ENCODE measurements around the gene GASK1A. TPM values are rescaled to one million over a fixed set of nuclear protein-coding genes. Genes with fewer than 3 reads are reported as not detected.

Gene GASK1A
- total RNA-seq, 1 experiment from 2014 or later = 5.4 TPM

DNA sequence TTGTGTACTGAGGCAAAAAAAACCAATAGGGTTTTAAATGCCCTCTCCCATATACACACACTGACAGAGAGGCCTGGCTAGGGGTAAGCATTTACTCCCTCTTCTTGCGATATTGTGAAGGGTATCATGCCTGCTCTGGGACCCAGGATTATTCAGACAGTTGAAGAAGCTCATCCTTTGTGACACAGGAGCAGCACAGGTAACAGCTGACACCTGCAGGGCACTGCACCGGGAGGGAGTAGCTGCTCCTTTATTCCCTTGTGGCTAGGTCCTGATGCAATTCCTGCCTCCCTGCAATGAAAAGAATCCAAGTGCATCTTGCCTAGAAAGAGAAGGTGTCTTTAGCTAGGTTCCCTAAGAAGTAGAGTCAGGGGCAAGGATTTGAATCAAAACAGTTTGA lies 103.3 kb downstream of the GASK1A start:
- Histone ChIP-seq H3K23ac (ENCODE audit: insufficient read length, low read depth, low read length) (no peak overlapping the region), H2BK20ac (ENCODE audit: low read depth, low read length, poor library complexity, severe bottlenecking) (no peak overlapping the region), H2AK5ac (ENCODE audit: insufficient read length, low read length) (no peak overlapping the region), H2BK15ac (ENCODE audit: low read depth, low read length) (no peak overlapping the region), H2BK12ac (ENCODE audit: insufficient read length, low read depth, low read length) (no peak overlapping the region), H3K9ac (ENCODE audit: extremely low read depth, insufficient read length, low read length) (no peak overlapping the region), H3K4me2 (ENCODE audit: insufficient read depth, insufficient read length, low read length) (no peak overlapping the region), H3K4me1 (ENCODE audit: insufficient read depth, low read length) (no peaks in the 10 kb centered on the region), H3K9me3 (ENCODE audit: control insufficient read depth, low read depth, low read length) (peaks cover 16% of the 10 kb centered on the region), H3K56ac (ENCODE audit: insufficient read length, low read depth, low read length) (no peak overlapping the region), H3K27me3 (ENCODE audit: insufficient read depth, low read length) (no peaks in the 10 kb centered on the region), H2BK120ac (ENCODE audit: low read depth, low read length, poor library complexity, severe bottlenecking) (no peak overlapping the region), H4K20me1 (ENCODE audit: control insufficient read depth, insufficient read depth, insufficient read length) (no peaks in the 10 kb centered on the region), H3K18ac (ENCODE audit: insufficient read length, low read depth, low read length) (no peak overlapping the region), H3K79me1 (ENCODE audit: insufficient read depth, low read depth, low read length, poor library complexity, severe bottlenecking) (no peaks in the 10 kb centered on the region), H3K27ac (ENCODE audit: insufficient read length, low read depth, low read length) (no peak overlapping the region), H3K23me2 (ENCODE audit: insufficient read length, low read depth, low read length, poor library complexity, severe bottlenecking) (no peaks in the 10 kb centered on the region), H3T11ph (ENCODE audit: low read length) (no peak overlapping the region), H4K8ac (replicated peaks; ENCODE audit: insufficient read length, low read depth, low read length) (no peak overlapping the region), H2AFZ (ENCODE audit: low read length) (no peak overlapping the region), H3K4ac (ENCODE audit: low read depth, low read length) (no peak overlapping the region), H3K14ac (ENCODE audit: insufficient read depth, low read length) (no peak overlapping the region), H3K79me2 (ENCODE audit: insufficient read depth, low read length) (no peaks in the 10 kb centered on the region), H2BK5ac (ENCODE audit: insufficient read length, low read length) (no peak overlapping the region), H4K5ac (ENCODE audit: insufficient read length, low read depth, low read length) (no peak overlapping the region), H4K91ac (ENCODE audit: insufficient read length, low read depth, low read length) (no peak overlapping the region)
- no peak for DNase-seq
- peaks cover 26 to 34% of the 10 kb centered on the region in 2 experiments for H3K9me3 Mint-ChIP-seq
- TF ChIP-seq, protein P1, sequence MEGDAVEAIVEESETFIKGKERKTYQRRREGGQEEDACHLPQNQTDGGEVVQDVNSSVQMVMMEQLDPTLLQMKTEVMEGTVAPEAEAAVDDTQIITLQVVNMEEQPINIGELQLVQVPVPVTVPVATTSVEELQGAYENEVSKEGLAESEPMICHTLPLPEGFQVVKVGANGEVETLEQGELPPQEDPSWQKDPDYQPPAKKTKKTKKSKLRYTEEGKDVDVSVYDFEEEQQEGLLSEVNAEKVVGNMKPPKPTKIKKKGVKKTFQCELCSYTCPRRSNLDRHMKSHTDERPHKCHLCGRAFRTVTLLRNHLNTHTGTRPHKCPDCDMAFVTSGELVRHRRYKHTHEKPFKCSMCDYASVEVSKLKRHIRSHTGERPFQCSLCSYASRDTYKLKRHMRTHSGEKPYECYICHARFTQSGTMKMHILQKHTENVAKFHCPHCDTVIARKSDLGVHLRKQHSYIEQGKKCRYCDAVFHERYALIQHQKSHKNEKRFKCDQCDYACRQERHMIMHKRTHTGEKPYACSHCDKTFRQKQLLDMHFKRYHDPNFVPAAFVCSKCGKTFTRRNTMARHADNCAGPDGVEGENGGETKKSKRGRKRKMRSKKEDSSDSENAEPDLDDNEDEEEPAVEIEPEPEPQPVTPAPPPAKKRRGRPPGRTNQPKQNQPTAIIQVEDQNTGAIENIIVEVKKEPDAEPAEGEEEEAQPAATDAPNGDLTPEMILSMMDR (conservative IDR thresholded peaks at IDR 0.05) = no peak
- no CpG with 5 or more reads among the region's 2 CpGs for WGBS (ENCODE audit: extremely low coverage, insufficient read length, low lambda C conversion rate)
- no peak overlapping the region; a peak in 1 of 7 replicates for H3K27ac Mint-ChIP-seq
- no peaks in the 10 kb centered on the region; the same call in 1 of the 2 replicates for H3K27me3 Mint-ChIP-seq (ENCODE audit: low read depth)
- H3K36me3 Mint-ChIP-seq (ENCODE audit: insufficient read depth in 1 of 3, low read depth in 3 of 3) = peaks cover 50 to 63% (median 61%) of the 10 kb centered on the region in 3 experiments
- no peaks in the 10 kb centered on the region for H3K4me1 Mint-ChIP-seq
- no peak overlapping the region for H3K4me3 Mint-ChIP-seq

Data from H9 (cell line).